ENCODE results near the gene CCDC144A.

- TF ChIP-seq CTCF (conservative IDR thresholded peaks at IDR 0.05 in 1 of 2, IDR thresholded peaks at IDR 0.05 in 1 of 2; ENCODE audit: extremely low read depth in 1 of 2, insufficient read depth in 1 of 2, low read depth in 1 of 2, low read length in 2 of 2) (no peak), EZH2 (IDR thresholded peaks at IDR 0.05; ENCODE audit: borderline replicate concordance, low read length) (no peak)
Observed at GRCh38 chr17:16653367-16654041, 36.5 kb upstream of the CCDC144A start, which contains the start of gene ZNF624.

All from mammary epithelial cell (primary cell).